GM19238 (cell line): ENCODE measurements around the gene GSDME.
"Not testable (repeated sequence)": the region's sequence is repeated elsewhere in the genome, so short reads cannot be mapped to it uniquely, and the experiment has no call there.

ENCODE experiments used
- DNase-seq: peaks from one replicate; pipeline ENCODE4 v3.0.0; 2011; ENCODE audit warnings: low spot score; ENCODE audit not compliant: insufficient read length

The GSDME gene

DNA sequence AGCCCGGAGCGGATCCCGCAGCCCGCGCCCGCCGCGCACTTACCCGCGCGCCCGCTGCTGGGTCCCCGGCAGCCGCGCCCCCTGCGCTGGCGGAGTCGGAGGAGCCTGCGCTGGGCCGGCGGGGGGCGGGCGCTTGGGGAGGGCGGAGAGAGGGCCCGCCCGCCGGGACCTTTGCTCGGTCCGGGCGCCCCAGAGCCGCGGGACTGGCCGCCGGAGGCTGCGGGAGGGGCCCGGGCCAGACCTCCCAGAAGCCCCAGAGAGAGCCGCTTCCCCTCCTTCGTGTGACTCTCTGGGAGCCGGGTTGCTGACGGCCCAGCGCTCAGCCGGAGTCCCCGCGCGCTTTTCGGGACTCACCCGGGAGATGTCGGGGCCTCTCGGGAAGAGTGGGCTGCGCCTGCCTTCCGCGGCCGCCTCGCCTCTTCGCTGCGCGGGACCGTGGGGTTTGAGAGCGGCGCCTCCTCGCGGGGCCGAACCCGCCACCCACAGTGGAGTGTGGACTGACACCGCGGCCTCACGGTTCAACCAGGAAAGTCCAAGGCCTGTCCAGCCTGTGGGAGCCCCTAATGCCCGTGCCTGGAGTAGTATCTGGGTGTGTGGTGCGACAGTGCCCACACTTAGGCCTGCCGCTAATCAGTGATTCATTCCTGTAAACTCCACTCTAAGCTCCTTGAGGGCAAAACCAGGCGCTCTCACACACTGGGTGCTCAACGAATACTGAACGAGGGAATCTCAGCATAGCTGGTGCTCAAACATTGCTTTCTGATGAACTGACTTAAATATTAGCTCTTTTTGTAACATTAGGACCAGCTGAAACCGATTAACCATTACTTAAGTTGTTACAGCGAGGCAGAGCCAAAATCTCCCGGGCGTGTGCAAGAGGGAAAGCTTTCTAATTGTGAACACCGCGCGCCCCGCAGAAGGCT, at the start of gene GSDME:
GSDME (minus strand) TSS at position 112 of the 923 bp plus-strand sequence. CDS start 7,690 bp downstream, outside the sequence.
- peak; percentile 53 for DNase-seq

- no peak for DNase-seq
Measured at GRCh38 chr7:24802300-24802699, 45.0 kb upstream of the GSDME start.

DNA sequence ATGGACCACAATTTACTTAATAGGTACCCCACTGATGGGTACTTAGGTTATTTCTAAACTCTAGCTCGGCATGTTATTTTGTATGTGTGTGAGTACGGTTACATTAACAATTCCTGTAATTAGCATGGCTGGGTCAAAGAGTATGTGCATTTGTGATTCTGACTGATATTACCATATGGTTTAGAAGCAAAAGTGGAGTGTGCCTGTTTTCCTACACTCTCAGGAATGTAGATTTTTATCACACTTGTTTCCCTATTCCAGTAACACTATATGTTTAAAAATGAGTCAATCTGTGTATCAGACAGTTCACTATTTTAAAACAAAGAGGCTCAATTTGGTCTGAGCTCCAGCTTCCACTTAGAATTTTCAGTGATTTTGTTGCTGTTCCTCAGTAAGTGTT, 44.6 kb upstream of the GSDME start:
- no peak for DNase-seq

GRCh38 chr7:24800667-24801066, 43.4 kb upstream of the GSDME start:
- no peak for DNase-seq

DNA sequence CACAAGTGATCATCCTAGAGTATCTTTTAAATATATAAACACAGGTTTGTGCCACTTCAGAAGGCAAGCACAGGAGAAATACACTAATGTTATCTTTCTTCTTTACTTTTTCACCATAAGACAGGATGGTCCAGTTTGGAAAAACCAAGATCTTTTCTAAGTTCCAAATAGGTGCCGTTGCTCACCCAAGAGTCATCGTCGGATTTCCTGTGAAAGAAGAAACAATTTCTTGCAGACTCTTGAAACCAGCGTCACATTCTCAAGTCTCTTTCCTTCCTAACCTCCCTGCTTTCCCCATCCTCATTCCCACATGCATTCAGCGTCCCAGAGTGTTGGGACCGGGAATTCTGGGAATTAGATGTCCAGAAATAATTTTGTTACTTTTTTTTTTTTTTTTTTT, 42.8 kb upstream of the GSDME start:
- no peak for DNase-seq

- DNase-seq = no peak
Measured at GRCh38 chr7:24799506-24799905, 42.2 kb upstream of the GSDME start.

GRCh38 chr7:24798261-24798660, 41.0 kb upstream of the GSDME start:
- no peak for DNase-seq

DNA sequence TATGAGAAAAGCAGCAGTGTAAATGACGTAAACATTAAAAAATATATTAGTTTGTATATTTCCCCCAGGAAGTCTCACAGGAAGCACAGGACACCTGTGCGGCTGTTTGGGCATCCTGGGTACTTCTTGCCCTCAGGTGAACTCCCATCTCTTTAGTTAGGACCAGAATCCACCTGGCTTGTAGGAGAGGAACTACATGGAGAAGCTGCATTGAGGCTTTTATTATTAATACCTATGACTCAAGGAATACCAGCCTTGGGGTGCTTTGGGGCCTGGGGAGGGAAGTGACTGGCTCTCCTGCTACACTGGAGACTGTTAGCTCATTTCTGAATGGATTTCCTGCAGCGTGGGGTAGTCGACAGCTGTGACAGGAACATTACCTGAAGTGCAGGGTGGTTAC, 40.0 kb upstream of the GSDME start:
- DNase-seq = no peak

GRCh38 chr7:24795407-24795767, 38.1 kb upstream of the GSDME start:
- DNase-seq = no peak

DNA sequence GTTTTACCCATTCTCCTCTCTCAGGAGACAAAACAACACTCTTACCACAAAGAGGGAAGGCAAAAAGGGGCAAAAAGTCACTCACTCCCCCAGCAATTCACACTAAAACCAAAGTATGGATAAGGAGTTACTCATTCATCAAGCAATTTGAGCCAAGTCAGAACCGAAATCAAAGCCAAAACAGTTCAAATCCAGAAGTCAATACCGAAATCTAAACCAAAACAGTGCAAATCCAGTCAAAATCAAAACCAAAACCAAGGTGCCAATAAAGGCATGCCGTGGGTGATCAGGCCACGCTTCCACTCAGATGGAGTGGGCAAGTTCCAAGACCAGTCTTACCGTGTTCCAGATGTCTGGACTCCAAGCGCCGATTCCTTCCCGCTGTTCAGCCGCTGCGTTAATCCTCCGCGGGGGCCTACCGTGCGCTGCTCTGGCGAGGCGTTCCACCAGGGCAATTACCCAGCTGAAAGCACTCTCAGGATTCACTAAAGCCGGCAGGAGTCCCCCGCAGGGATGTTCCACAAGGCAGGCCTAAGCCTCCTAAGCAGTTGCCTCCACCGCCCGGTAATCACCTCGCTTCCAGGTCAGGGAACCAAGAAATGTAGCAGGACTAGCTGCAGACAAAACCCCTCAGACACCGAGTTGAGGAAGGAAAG, 37.6 kb upstream of the GSDME start:
- not testable (repeated sequence) for DNase-seq

- no peak for DNase-seq
Measured at GRCh38 chr7:24793982-24794648, 36.9 kb upstream of the GSDME start.

GRCh38 chr7:24788961-24789576, 31.8 kb upstream of the GSDME start:
- no peak for DNase-seq

DNA sequence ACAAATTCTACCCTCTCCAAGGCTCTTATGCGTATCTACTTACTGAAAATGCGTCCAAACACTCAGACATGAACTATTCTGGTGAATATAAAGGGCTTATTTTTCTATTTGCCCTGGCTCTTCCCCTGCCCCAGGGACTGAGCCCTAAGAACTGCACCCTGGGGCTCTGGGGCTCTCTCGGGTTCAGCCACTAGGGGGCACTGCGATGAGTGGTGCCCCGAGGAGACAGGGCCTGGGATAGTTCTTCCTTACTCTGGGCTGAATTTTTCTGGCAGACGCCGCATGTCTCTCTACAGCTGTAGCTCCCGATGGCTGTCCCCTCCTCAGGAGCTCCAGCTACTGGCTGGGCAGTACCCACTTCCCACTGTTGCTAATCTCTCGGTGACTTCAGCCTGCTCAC, 30.8 kb upstream of the GSDME start:
- no peak for DNase-seq

DNA sequence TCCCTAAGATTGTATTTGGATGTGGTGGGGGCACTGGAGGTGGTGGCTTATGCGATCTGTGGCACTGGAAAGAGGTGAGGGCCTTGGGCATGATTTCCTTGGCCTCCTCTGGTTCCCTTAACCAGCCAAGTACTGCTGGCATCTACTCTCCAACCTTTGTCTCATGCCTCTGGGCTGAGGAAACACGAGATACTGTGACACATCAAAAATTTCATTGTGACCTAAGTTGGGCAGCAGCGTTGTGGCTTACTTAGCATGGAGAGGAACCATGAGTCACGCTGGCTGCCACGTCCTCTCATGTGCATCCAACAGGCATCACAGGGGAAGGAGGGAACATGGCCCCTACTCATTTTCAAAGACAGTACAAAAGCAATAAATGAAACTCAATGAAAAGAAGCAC, 29.7 kb upstream of the GSDME start:
- no peak for DNase-seq

GRCh38 chr7:24786306-24786705, 29.0 kb upstream of the GSDME start:
- DNase-seq = no peak

- DNase-seq = no peak
Measured at GRCh38 chr7:24784277-24784676, 27.0 kb upstream of the GSDME start.

GRCh38 chr7:24783698-24784097, 26.4 kb upstream of the GSDME start:
- DNase-seq = no peak

- no peak for DNase-seq
Measured at GRCh38 chr7:24781106-24781505, 23.8 kb upstream of the GSDME start.

DNA sequence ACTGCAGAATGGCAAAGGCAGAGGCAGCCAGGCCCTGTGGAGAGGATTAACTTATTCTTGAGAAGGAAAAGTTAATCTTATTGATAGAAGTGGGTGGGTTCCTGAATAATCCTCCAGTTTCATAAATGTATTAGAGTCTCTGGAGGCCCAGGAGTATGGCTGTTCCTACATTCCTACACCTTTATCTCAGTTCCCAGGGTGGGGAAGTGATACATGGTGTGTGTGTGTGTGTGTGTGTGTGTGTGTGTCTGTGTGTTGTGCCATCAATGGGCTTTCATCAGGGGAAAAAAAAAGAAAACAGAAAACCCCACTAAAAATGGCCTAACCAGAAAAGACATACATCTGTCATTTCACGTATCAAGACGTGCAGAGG, 22.0 kb upstream of the GSDME start:
- DNase-seq = no peak

- DNase-seq = no peak
Measured at GRCh38 chr7:24778543-24779282, 21.4 kb upstream of the GSDME start.

DNA sequence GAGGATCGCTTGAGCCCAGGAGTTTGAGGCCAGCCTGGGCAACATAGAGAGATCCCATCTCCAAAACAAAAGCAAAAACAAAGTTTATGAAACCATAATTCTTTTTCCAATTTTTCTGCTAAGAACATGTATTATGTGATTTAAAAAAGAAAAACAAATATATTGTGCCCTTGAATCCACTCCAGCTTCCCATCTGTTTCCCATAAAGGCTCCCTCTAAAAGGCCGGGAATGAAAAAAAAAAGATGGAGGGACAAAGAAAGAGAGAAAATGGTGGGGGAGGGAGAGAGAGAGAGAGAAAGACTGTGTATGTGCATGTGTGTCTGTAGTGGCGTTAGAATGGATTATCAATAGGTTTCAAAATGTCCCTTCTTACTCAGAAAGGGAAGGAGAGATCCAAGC, 20.5 kb upstream of the GSDME start:
- no peak for DNase-seq
